Testis (tissue), 2 donors: ENCODE measurements around the gene GNA15.
"Not testable (repeated sequence)": the region's sequence is repeated elsewhere in the genome, so short reads cannot be mapped to it uniquely, and the experiment has no call there.

Source experiments
- CTCF ChIP-seq, 3 experiments: fragments of 450-650 bp in 2 of 3; fragments of 200-600 bp in 1 of 3; sonication (generic) in 1 of 3; IDR thresholded peaks; one replicate each; pipeline ENCODE4 v1.5.1; 2016 to 2019; ENCODE audit warnings: antibody characterized with exemption in 3 of 3, mild to moderate bottlenecking in 2 of 3, moderate library complexity in 1 of 3
- POLR2A ChIP-seq: fragments of 450-650 bp; IDR thresholded peaks from one replicate; pipeline ENCODE4 v1.6.1; 2017; ENCODE audit warnings: antibody characterized with exemption, mild to moderate bottlenecking, moderate library complexity

GRCh38 chr19:3191806-3192104, 55.9 kb downstream of the GNA15 start:
- not testable (repeated sequence) for TF ChIP-seq CTCF (IDR thresholded peaks at IDR 0.05); POLR2A
